ENCODE data around the gene FAM120B.

DNA sequence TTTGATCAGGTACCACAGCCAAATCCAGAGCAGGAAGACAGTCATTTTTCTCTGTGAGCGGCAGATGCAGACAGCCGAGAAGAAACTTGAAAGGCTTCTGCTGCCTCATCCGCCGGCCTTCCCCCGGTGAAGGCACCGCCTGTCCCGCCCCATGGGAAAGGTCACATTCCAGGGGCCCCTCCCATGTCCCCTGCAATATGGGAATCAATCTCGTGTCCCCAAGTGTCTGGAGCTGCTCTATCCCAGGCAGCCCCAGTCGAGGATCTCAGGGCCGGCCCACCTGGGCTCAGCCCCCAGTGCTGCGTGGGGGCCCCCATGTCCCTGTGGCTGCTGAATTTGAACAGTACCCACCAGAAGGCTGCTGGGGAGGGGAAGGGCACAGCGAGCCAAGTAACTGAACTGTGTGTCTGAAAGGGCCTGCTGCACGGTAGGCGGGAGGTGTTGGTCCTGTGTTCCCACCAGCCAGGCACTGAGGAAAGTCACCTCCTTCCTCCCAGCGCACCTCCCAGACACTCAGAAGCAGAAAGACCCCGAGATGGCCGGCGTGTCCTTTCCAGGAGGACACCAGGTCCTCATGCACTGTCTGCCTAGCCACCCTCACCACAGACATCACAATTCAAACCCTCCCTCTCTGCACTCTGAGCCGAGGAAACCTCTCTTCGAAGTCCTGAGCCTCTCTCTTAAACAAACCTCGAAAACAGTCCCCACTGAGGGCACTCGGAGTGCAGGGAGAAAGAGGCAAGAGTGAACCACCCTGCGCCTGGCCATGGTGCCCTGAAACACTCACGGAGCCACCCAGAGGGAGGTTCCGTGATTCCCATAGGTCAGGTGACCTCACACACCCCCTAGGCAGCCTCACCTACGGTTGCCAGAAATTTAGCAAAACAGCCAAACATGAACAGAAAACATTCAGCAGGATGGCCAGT, 147.3 kb downstream of the FAM120B start:
- no peak for TF ChIP-seq CTCF (IDR thresholded peaks at IDR 0.05)
- TF ChIP-seq EP300 (IDR thresholded peaks at IDR 0.05) = no peak

Measured in gastroesophageal sphincter (tissue), 3 donors.